Measurements from ENCODE around the gene LMBRD2.
"Not testable (repeated sequence)": the region's sequence is repeated elsewhere in the genome, so short reads cannot be mapped to it uniquely, and the experiment has no call there.

Gene LMBRD2

GRCh38 chr5:36151434-36152323, at the start of gene LMBRD2, which contains the start of gene SKP2:
LMBRD2 (minus strand) TSS chr5:36151887; CDS start chr5:36143349, 8,538 bp downstream.
SKP2 (plus strand) TSS chr5:36152111; CDS start chr5:36152263, 152 bp downstream.
- no peaks in the 10 kb centered on the region for H3K9me3 ChIP-seq (ENCODE audit: control insufficient read depth in 1 of 2, low read length in 2 of 2)
- peak within 1 kb of the TSS; percentile 87 to 96 for H3K4me3 ChIP-seq (ENCODE audit: low read depth in 1 of 2, low read length in 2 of 2)
- H3K4me1 ChIP-seq (ENCODE audit: control insufficient read depth in 1 of 2, insufficient read depth in 2 of 2, low read length in 2 of 2) = peaks cover 9 to 18% of the 10 kb centered on the region in 2 donors
- H3K36me3 ChIP-seq (ENCODE audit: control insufficient read depth in 1 of 2, insufficient read depth in 2 of 2, low read length in 2 of 2) = peaks cover 0 to 14% of the 10 kb centered on the region in 2 donors
- H3K27ac ChIP-seq (ENCODE audit: low read length) = peak within 1 kb of the TSS; percentile 69
- no peaks in the 10 kb centered on the region for H3K27me3 ChIP-seq (ENCODE audit: low read depth, low read length)

- Histone ChIP-seq H3K27ac (ENCODE audit: low read length) (no peak overlapping the region), H3K27me3 (ENCODE audit: low read depth, low read length) (no peaks in the 10 kb centered on the region), H3K36me3 (ENCODE audit: control insufficient read depth in 1 of 2, insufficient read depth in 2 of 2, low read length in 2 of 2) (peaks cover 31 to 40% of the 10 kb centered on the region in 2 donors), H3K9me3 (ENCODE audit: control insufficient read depth in 1 of 2, low read length in 2 of 2) (no peaks in the 10 kb centered on the region), H3K4me1 (ENCODE audit: control insufficient read depth in 1 of 2, insufficient read depth in 2 of 2, low read length in 2 of 2) (no peaks in the 10 kb centered on the region), H3K4me3 (ENCODE audit: low read depth in 1 of 2, low read length in 2 of 2) (no peak overlapping the region)
Measured at GRCh38 chr5:36200513-36200912, 48.8 kb upstream of the LMBRD2 start.

GRCh38 chr5:36199620-36200019, 47.9 kb upstream of the LMBRD2 start:
- Histone ChIP-seq H3K36me3 (ENCODE audit: control insufficient read depth in 1 of 2, insufficient read depth in 2 of 2, low read length in 2 of 2) (peaks cover 35 to 42% of the 10 kb centered on the region in 2 donors), H3K27me3 (ENCODE audit: low read depth, low read length) (no peaks in the 10 kb centered on the region), H3K4me3 (ENCODE audit: low read depth in 1 of 2, low read length in 2 of 2) (no peak overlapping the region), H3K4me1 (ENCODE audit: control insufficient read depth in 1 of 2, insufficient read depth in 2 of 2, low read length in 2 of 2) (no peaks in the 10 kb centered on the region), H3K9me3 (ENCODE audit: control insufficient read depth in 1 of 2, low read length in 2 of 2) (no peaks in the 10 kb centered on the region), H3K27ac (ENCODE audit: low read length) (no peak overlapping the region)

GRCh38 chr5:36198783-36199182, 47.1 kb upstream of the LMBRD2 start:
- H3K4me3 ChIP-seq (ENCODE audit: low read depth in 1 of 2, low read length in 2 of 2); H3K4me1 ChIP-seq (ENCODE audit: control insufficient read depth in 1 of 2, insufficient read depth in 2 of 2, low read length in 2 of 2); H3K27me3 ChIP-seq (ENCODE audit: low read depth, low read length); H3K9me3 ChIP-seq (ENCODE audit: control insufficient read depth in 1 of 2, low read length in 2 of 2); H3K27ac ChIP-seq (ENCODE audit: low read length): not testable (repeated sequence)
- H3K36me3 ChIP-seq (ENCODE audit: control insufficient read depth in 1 of 2, insufficient read depth in 2 of 2, low read length in 2 of 2) = peaks cover 37 to 41% of the 10 kb centered on the region in 2 donors

- no peaks in the 10 kb centered on the region for H3K4me1 ChIP-seq (ENCODE audit: control insufficient read depth in 1 of 2, insufficient read depth in 2 of 2, low read length in 2 of 2)
- H3K9me3 ChIP-seq (ENCODE audit: control insufficient read depth in 1 of 2, low read length in 2 of 2) = no peaks in the 10 kb centered on the region
- H3K27me3 ChIP-seq (ENCODE audit: low read depth, low read length) = no peaks in the 10 kb centered on the region
- no peak overlapping the region for H3K4me3 ChIP-seq (ENCODE audit: low read depth in 1 of 2, low read length in 2 of 2)
- peaks cover 37 to 42% of the 10 kb centered on the region in 2 donors for H3K36me3 ChIP-seq (ENCODE audit: control insufficient read depth in 1 of 2, insufficient read depth in 2 of 2, low read length in 2 of 2)
- no peak overlapping the region for H3K27ac ChIP-seq (ENCODE audit: low read length)
Measured at GRCh38 chr5:36198281-36198680, 46.6 kb upstream of the LMBRD2 start.

- Histone ChIP-seq H3K4me3 (ENCODE audit: low read depth in 1 of 2, low read length in 2 of 2) (no peak overlapping the region), H3K4me1 (ENCODE audit: control insufficient read depth in 1 of 2, insufficient read depth in 2 of 2, low read length in 2 of 2) (no peaks in the 10 kb centered on the region), H3K27me3 (ENCODE audit: low read depth, low read length) (no peaks in the 10 kb centered on the region), H3K27ac (ENCODE audit: low read length) (no peak overlapping the region), H3K9me3 (ENCODE audit: control insufficient read depth in 1 of 2, low read length in 2 of 2) (peaks cover 0 to 2% of the 10 kb centered on the region in 2 donors), H3K36me3 (ENCODE audit: control insufficient read depth in 1 of 2, insufficient read depth in 2 of 2, low read length in 2 of 2) (peaks cover 40 to 52% of the 10 kb centered on the region in 2 donors)
Measured at GRCh38 chr5:36193746-36194145, 42.1 kb upstream of the LMBRD2 start.

- not testable (repeated sequence) for H3K9me3 ChIP-seq (ENCODE audit: control insufficient read depth in 1 of 2, low read length in 2 of 2); H3K27ac ChIP-seq (ENCODE audit: low read length); H3K27me3 ChIP-seq (ENCODE audit: low read depth, low read length); H3K4me3 ChIP-seq (ENCODE audit: low read depth in 1 of 2, low read length in 2 of 2); H3K4me1 ChIP-seq (ENCODE audit: control insufficient read depth in 1 of 2, insufficient read depth in 2 of 2, low read length in 2 of 2)
- H3K36me3 ChIP-seq (ENCODE audit: control insufficient read depth in 1 of 2, insufficient read depth in 2 of 2, low read length in 2 of 2) = peaks cover 13 to 19% of the 10 kb centered on the region in 2 donors
Measured at GRCh38 chr5:36184408-36184807, 32.7 kb upstream of the LMBRD2 start.

- Histone ChIP-seq H3K36me3 (ENCODE audit: control insufficient read depth in 1 of 2, insufficient read depth in 2 of 2, low read length in 2 of 2) (peaks cover 33 to 34% of the 10 kb centered on the region in 2 donors), H3K4me3 (ENCODE audit: low read depth in 1 of 2, low read length in 2 of 2) (no peak overlapping the region), H3K27me3 (ENCODE audit: low read depth, low read length) (no peaks in the 10 kb centered on the region), H3K27ac (ENCODE audit: low read length) (no peak overlapping the region), H3K9me3 (ENCODE audit: control insufficient read depth in 1 of 2, low read length in 2 of 2) (no peaks in the 10 kb centered on the region), H3K4me1 (ENCODE audit: control insufficient read depth in 1 of 2, insufficient read depth in 2 of 2, low read length in 2 of 2) (no peaks in the 10 kb centered on the region)
Measured at GRCh38 chr5:36181774-36182173, 30.1 kb upstream of the LMBRD2 start.

GRCh38 chr5:36180556-36181350, 29.1 kb upstream of the LMBRD2 start:
- no peaks in the 10 kb centered on the region for H3K9me3 ChIP-seq (ENCODE audit: control insufficient read depth in 1 of 2, low read length in 2 of 2)
- peaks cover 33 to 34% of the 10 kb centered on the region in 2 donors for H3K36me3 ChIP-seq (ENCODE audit: control insufficient read depth in 1 of 2, insufficient read depth in 2 of 2, low read length in 2 of 2)
- no peak overlapping the region for H3K27ac ChIP-seq (ENCODE audit: low read length)
- no peak overlapping the region for H3K4me3 ChIP-seq (ENCODE audit: low read depth in 1 of 2, low read length in 2 of 2)
- no peaks in the 10 kb centered on the region for H3K27me3 ChIP-seq (ENCODE audit: low read depth, low read length)
- H3K4me1 ChIP-seq (ENCODE audit: control insufficient read depth in 1 of 2, insufficient read depth in 2 of 2, low read length in 2 of 2) = no peaks in the 10 kb centered on the region

- H3K4me3 ChIP-seq (ENCODE audit: low read depth in 1 of 2, low read length in 2 of 2) = no peak overlapping the region
- no peaks in the 10 kb centered on the region for H3K27me3 ChIP-seq (ENCODE audit: low read depth, low read length)
- H3K27ac ChIP-seq (ENCODE audit: low read length) = no peak overlapping the region
- peaks cover 33 to 34% of the 10 kb centered on the region in 2 donors for H3K36me3 ChIP-seq (ENCODE audit: control insufficient read depth in 1 of 2, insufficient read depth in 2 of 2, low read length in 2 of 2)
- H3K4me1 ChIP-seq (ENCODE audit: control insufficient read depth in 1 of 2, insufficient read depth in 2 of 2, low read length in 2 of 2) = no peaks in the 10 kb centered on the region
- H3K9me3 ChIP-seq (ENCODE audit: control insufficient read depth in 1 of 2, low read length in 2 of 2) = no peaks in the 10 kb centered on the region
Measured at GRCh38 chr5:36179950-36180349, 28.3 kb upstream of the LMBRD2 start.

GRCh38 chr5:36178524-36178890, 26.8 kb upstream of the LMBRD2 start:
- Histone ChIP-seq H3K27me3 (ENCODE audit: low read depth, low read length) (no peaks in the 10 kb centered on the region), H3K4me3 (ENCODE audit: low read depth in 1 of 2, low read length in 2 of 2) (no peak overlapping the region), H3K36me3 (ENCODE audit: control insufficient read depth in 1 of 2, insufficient read depth in 2 of 2, low read length in 2 of 2) (peaks cover 35 to 46% of the 10 kb centered on the region in 2 donors), H3K4me1 (ENCODE audit: control insufficient read depth in 1 of 2, insufficient read depth in 2 of 2, low read length in 2 of 2) (no peaks in the 10 kb centered on the region), H3K27ac (ENCODE audit: low read length) (no peak overlapping the region), H3K9me3 (ENCODE audit: control insufficient read depth in 1 of 2, low read length in 2 of 2) (no peaks in the 10 kb centered on the region)
